Epithelial cell of esophagus (primary cell): ENCODE measurements around the gene GRK5.

Source experiments
- DNase-seq: peaks from one replicate; pipeline ENCODE4 v3.0.0; 2010; ENCODE audit warnings: low read depth
- H3K4me3 ChIP-seq: 2 replicates; pipeline ENCODE4 v1.5.1; 2011; ENCODE audit warnings: mild to moderate bottlenecking, low read length, control low read depth
- TF ChIP-seq, protein P1 (sequence below): IDR thresholded peaks from 2 replicates; pipeline ENCODE4 v1.5.1; 2011; ENCODE audit warnings: low read depth, mild to moderate bottlenecking, low read length, control low read depth, inconsistent platforms; ENCODE audit not compliant: insufficient read depth; ENCODE audit errors: missing control alignments

GRK5 gene

DNA sequence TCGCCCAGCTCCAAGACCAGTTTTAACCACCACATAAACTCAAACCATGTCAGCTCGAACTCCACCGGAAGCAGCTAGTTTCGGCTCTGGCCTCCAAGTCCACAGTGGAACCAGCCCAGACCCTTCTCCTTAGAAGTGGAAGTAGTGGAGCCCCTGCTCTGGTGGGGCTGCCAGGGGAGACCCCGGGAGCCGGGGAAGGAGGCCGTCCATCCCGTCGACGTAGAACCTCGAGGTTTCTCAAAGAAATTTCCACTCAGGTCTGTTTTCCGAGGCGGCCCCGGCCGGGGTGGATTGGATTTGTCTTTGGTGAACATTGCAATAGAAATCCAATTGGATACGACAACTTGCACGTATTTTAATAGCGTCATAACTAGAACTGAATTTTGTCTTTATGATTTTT is 247.6 kb downstream of the GRK5 start:
- TF ChIP-seq, protein P1, sequence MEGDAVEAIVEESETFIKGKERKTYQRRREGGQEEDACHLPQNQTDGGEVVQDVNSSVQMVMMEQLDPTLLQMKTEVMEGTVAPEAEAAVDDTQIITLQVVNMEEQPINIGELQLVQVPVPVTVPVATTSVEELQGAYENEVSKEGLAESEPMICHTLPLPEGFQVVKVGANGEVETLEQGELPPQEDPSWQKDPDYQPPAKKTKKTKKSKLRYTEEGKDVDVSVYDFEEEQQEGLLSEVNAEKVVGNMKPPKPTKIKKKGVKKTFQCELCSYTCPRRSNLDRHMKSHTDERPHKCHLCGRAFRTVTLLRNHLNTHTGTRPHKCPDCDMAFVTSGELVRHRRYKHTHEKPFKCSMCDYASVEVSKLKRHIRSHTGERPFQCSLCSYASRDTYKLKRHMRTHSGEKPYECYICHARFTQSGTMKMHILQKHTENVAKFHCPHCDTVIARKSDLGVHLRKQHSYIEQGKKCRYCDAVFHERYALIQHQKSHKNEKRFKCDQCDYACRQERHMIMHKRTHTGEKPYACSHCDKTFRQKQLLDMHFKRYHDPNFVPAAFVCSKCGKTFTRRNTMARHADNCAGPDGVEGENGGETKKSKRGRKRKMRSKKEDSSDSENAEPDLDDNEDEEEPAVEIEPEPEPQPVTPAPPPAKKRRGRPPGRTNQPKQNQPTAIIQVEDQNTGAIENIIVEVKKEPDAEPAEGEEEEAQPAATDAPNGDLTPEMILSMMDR: no peak
- no peak overlapping the region for H3K4me3 ChIP-seq
- DNase-seq: no peak

- TF ChIP-seq, protein P1: no peak
- no peak overlapping the region for H3K4me3 ChIP-seq
- no peak for DNase-seq
Measured at GRCh38 chr10:119455609-119456434, 248.5 kb downstream of the GRK5 start.

GRCh38 chr10:119456435-119456810 is 249.1 kb downstream of the GRK5 start:
- H3K4me3 ChIP-seq: no peak overlapping the region
- TF ChIP-seq, protein P1: no peak
- no peak for DNase-seq

DNA sequence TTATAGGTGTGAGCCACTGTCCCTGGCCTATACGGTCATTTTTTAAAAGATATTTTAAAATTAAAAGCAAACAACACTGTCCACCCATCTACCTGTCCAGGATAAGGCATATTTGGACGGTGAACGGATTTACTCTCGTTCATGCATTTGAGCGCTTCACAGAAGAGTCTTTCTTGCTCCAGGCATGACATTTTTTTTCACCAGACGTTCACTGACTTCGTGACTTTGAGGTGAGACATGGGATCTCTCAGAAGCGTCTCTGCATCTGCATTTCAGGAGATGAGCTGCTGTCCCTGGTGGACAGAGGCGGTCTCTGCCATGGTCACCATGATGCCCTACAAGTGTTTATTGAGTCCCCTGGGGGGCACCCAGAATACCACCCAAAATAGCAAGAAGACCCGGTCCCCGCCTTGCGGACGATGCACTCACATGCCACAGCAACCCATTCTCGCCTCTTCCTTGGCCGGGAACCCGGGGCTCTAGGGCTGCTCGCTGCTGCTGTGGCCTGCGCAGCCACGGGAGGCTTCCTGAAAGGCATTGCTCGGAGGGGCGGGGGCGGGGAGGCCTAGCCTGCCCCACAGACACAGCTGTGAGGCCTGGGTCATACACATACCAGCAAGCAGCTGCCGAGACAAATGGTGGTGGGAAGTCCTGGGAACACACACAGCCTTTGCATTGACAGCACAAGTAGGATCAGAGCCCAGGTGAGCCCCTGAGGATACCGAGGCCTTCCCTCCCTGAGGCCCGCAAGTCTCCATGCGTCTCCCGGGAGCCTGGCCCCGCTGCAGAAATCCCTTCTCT is 250.8 kb downstream of the GRK5 start:
- TF ChIP-seq, protein P1: no peak
- DNase-seq: no peak

DNA sequence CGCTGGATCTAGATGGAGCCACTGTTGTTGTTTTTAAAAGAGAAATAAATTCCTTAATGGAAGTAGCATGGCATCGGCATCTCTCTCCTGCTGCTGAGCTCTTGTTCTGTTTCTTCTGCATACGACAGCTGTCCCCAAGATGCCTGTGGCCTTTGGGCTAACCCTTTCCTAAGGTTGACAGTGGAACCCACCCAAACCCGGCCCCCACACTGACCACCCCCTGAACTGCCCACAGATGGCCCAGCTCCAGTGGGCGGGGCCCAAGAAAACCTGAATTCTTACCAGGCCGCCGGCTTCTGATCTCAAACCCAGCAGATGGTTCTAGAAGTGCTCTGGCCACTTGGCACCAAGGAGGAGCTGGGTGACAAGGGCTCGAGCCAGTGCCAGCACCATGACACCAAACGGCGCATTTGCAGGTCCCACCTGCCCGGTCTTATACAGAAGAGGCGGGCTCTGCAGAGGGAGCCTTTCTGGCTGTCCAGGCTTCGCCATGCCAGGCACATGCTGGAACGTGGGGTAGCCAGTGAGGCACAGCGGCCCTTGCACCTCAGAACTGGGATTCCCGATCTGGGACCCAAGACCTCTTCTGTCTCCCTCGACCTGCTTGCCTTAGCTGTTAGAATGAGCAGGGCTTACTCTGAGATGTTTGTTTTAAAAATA is 252.4 kb downstream of the GRK5 start:
- H3K4me3 ChIP-seq: no peak overlapping the region
- no peak for DNase-seq
- TF ChIP-seq, protein P1: no peak

More for the DNA sequence above, 250.8 kb downstream of the GRK5 start:
- no peak overlapping the region for H3K4me3 ChIP-seq

DNA sequence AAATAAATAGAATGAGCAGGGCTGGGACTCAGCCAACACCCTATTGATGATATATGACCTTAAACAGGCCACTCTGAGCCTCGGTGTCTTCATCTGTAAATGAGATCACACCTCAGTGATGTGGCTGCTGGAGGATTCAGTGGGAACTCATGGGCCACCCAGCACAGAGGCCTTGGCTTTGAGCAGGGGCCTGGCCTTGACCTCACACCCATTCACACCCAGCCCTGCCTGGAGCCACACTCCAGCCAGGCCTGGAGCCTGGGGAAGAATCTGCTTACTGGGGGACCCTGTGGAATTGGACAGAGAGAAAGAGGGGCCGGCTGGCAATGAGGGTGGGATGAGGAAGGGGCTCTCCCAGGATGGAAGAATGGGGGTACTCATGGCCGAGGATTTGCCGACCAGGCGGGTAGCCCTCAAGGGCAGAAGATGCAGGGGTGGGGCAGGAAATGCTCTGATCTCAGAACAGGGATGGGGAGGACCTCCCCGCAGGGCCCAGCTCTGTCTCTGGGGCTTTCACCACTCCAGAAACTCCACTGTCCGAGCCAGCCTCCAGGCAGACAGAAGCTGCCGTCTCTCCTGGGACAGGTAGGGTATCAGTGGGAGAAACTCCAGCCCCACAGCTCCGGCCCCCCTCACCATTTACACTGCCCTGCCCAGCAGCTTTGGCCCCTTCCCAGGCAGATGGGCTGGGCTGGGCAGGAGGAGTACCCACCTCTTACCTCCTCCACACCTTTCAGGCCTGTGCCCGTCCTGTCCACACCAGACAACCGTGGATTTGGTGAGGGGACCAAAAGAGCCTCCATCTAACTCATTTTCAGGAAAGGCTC is 253.2 kb downstream of the GRK5 start:
- DNase-seq: no peak

More for the DNA sequence above, 253.2 kb downstream of the GRK5 start:
- no peak overlapping the region for H3K4me3 ChIP-seq
- TF ChIP-seq, protein P1: no peak
